Activated CD4-positive, alpha-beta T cell treated with anti-CD3 and anti-CD28 coated beads, Interleukin-2, Interleukin-6, amounts not matched to agents 100 ng/mL and 50 ng/mL, durations not matched to agents 16 hours and 8 hours (primary cell): ENCODE data around the gene B3GNT2.
A peak's percentile ranks its signal among the peaks of the same experiment; 100 is the strongest.
"Not testable (repeated sequence)": the region's sequence is repeated elsewhere in the genome, so short reads cannot be mapped to it uniquely, and the experiment has no call there.

ENCODE experiments used
- DNase-seq: peaks from one replicate; pipeline ENCODE4 v3.0.0-alpha.2; 2020

Gene B3GNT2

GRCh38 chr2:62195421-62196277 lies at the start of gene B3GNT2:
Gene B3GNT2, plus strand, starts transcription at chr2:62196115. Its CDS starts 26,106 bp downstream, at chr2:62222221.
- peak; percentile 88 for DNase-seq

DNA sequence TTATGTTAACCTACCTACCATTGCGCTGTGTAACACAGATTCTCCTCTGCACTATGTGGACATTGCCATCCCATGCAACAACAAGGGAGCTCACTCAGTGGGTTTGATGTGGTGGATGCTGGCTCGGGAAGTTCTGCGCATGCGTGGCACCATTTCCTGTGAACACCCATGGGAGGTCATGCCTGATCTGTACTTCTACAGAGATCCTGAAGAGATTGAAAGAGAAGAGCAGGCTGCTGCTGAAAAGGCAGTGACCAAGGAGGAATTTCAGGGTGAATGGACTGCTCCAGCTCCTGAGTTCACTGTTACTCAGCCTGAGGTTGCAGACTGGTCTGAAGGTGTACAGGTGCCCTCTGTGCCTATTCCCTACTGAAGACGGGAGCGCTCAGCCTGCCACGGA lies 49.1 kb upstream of the B3GNT2 start:
- not testable (repeated sequence) for DNase-seq

DNA sequence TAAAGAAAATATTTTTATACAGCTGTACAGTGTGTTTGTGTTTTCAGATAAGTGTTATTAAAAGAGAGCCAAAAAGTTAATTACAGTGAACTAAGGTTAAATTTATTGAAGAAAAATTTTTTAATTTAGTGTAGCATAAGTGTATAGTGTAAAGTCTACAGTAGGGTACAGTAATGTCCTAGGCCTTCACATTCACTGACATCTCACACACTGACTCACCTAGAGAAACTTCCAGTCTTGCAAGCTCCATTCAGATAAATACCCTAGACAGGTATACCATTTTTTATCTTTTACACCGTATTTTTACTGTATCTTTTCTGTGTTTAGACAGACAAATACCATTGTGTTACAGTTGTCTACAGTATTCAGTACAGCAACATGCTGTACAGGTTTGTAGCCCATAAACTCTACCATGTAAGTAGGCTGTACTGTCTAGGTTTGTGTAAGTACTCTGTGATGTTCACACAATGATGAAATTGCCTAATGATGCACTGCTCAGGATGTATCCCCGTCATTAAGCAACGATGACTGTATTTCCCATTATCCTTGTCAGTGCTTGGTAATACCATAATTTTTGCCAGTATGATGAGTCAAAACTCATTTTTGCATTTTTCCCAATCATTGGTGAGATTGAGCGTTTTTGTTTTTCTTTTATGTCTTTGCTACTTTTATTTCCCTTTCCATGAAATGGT lies 48.2 kb upstream of the B3GNT2 start:
- no peak for DNase-seq

GRCh38 chr2:62149708-62150107 lies 46.2 kb upstream of the B3GNT2 start:
- DNase-seq = peak; percentile 14

DNA sequence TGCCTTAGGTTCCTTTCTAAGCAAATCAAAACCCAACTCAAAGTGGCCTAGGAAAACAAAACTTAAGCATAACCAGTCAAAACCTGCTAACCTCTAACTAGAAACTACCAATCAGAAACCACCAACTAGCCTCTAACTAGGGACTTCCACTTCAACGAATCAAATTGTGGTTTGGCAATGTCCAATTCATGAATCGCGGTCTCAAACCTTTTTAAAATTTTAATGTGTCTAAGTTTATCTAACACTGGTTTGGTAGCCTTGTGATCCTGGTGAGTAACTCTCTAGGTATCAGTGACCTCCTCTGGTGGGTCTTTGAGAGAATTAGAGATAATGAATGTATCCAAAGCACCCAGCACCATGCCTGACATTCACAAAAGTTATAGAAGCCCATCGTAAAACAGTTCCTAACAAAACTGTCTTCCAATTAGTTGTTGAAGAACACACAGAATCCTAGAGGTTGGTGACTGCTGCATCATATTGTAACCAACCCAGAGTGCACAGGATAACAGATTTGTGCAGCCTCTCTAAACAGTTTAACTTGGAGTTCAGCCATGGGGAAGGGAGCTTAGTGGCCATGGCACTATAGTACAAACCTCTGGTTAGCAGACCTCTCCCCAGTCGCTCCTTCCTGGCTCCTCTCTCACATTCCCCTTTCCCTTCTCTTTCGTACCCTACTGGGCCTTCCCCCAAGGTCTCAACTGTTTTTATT lies 45.2 kb upstream of the B3GNT2 start:
- DNase-seq = no peak

DNA sequence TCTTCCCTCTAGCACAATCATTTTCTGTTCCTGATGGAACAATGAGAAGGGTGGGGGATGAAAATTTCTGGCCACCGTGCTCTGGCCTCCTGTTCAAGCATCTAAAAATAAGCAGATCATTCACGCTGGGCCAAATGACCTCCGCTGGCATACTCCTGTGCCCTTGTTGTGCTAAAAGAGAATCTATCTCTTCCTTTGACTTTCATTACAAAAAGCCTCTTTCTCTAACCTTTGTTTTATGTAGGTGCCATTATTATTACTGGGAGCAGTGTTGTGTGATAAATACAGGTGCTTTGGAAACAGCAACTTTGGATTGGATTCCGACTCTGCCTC lies 44.6 kb upstream of the B3GNT2 start:
- DNase-seq = no peak

DNA sequence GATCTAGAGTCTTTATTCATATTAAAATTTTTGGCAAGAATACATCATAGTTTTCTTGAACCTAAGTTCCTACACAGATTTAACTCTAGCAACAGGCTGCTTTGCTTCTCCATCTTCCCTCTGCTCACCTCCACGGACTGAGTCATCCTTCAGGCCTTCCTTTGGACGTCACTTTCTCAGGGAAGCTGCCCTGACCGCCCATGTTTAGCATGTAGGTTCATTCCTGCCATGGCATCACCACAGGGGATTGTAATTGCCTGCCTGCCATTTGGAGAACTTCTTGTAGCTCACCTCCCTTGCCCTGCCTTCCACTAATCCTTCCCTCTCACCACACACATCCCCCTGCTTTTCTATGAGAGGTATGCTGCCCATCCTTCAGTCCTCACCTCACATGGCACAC lies 43.9 kb upstream of the B3GNT2 start:
- no peak for DNase-seq

- no peak for DNase-seq
Measured at GRCh38 chr2:62156861-62157496, 38.9 kb upstream of the B3GNT2 start.

- no peak for DNase-seq
Measured at GRCh38 chr2:62158444-62159121, 37.3 kb upstream of the B3GNT2 start.

DNA sequence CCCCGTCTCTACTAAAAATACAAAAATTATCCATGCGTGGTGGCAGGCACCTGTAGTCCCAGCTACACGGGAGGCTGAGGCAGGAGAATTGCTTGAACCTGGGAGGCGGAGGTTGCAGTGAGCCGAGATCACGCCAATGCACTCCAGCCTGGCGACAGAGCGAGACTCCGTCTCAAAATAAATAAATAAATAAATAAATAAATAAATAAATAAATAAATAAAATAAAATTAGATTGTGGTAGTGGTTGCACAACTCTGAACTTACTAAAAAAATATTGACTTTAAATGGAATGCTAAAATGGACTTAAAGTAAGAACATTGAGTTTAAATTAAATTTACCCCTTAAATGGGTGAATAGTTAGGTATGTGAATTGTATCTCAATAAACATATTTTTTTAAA lies 35.2 kb upstream of the B3GNT2 start:
- not testable (repeated sequence) for DNase-seq

- no peak for DNase-seq
Measured at GRCh38 chr2:62163106-62163831, 32.6 kb upstream of the B3GNT2 start.

DNA sequence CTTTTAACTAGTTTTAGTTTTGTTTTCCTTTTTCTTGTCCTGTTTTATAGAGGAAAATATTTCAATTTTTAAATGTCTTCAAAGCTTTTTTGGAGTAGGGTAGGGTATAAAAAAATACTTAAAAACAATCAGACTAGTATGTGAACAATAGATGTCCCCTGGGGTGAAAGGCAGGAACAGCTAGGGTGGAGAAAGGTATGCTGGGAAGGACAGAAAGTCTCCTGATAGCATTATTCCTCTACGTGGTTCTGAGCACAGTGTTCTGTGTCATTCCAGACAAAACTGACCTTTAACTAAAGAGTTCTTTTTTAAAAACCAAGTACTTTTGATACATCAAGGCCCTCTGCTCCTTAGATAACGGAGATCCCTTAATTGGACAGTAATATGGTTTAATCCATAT lies 32.1 kb upstream of the B3GNT2 start:
- DNase-seq = no peak

- DNase-seq = no peak
Measured at GRCh38 chr2:62175728-62176127, 20.2 kb upstream of the B3GNT2 start.

- DNase-seq = no peak
Measured at GRCh38 chr2:62176801-62177200, 19.1 kb upstream of the B3GNT2 start.

DNA sequence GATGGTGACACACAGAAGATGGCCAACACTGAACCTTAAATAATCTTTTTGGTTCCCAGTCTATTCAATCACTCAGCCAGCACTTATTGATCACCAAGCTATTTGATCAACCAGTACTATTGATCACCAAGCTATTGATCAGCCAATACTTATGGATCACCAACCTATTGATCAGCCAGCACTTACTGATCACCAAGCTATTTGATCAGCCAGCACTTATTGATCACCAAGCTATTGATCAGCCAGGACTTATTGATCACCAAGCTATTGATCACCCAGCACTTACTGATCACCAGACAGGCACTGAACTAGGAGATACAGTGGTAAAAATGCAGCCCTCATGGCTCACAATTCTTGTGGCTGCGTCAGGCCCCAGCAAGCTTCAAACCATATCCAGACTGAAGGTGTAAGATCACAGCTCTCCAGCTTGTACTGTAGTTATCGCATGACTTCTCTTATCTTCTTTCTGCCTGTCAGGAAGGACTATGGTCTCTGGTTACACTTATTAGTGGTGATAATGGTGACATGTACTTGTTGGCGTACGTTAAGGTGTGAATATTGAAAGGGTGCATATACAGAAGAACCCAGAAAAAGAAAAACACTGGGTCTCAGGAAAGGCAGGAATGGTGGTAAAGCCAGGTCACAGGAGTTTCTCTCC lies 18.4 kb upstream of the B3GNT2 start:
- DNase-seq = no peak

- no peak for DNase-seq
Measured at GRCh38 chr2:62178741-62179271, 17.1 kb upstream of the B3GNT2 start.

DNA sequence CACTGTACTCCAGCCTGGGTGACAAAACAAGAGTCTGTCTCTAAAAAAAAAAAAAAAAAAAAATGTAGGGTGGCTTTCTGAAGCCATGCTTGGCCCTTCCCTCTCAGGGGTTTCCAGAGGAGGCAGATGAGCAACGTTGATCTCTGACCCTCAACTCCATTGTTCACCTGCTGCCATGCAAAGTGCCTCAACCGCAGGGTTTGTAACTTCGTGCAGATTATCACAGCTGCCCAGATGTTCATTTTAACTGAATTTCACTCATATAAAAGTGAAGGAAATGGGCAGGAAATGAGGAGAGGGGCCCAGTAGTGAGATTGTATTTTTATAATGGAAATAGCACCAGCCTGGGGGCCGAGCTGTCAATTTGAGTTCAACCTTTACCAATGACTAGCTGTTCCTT lies 14.9 kb upstream of the B3GNT2 start:
- DNase-seq = no peak

GRCh38 chr2:62181843-62182242 lies 14.1 kb upstream of the B3GNT2 start:
- DNase-seq = no peak

GRCh38 chr2:62184512-62185230 lies 11.2 kb upstream of the B3GNT2 start:
- no peak for DNase-seq

DNA sequence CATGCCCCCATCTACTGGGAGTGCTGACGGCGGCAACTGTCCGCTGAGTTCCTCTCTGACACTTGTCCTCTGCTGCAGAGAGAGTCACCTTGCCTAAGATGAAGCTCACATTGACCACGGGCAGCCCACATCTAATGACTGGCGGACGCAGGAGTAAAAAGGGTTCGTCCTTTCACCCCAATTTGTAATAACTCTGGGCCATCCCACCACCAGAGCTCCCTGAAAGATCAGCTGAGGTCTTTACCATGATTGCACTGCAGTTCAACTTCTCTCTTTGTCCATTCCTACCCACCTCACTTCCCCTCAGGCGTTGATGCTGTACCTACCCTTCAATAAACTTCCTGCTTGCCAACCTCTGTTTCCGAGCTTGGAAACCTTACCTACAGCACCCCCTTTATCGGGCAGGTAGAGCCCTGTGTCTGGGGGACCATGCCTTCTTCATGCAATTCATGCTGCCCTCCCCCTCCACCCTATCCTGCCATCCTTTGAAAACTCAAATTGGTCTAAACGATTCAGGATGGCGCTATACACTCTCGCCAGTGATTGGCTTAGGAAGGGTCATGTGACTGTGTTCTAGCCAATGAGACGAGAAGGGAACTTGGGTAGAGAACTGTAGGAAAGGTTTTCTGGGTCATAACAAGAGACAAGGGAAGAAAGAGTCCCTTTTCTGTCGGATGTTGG lies 10.3 kb upstream of the B3GNT2 start:
- no peak for DNase-seq
